Mucosa of stomach (tissue), 1 donor: Measurements from ENCODE around the gene ENTR1.
"Not testable (repeated sequence)": the region's sequence is repeated elsewhere in the genome, so short reads cannot be mapped to it uniquely, and the experiment has no call there.

Source experiments
- H3K27me3 ChIP-seq: one replicate; pipeline ENCODE4 v1.7.0; 2013; ENCODE audit warnings: mild to moderate bottlenecking, low read length; ENCODE audit not compliant: control insufficient read depth, insufficient read depth
- H3K36me3 ChIP-seq: one replicate; pipeline ENCODE4 v1.7.0; 2013; ENCODE audit warnings: low read length; ENCODE audit not compliant: control insufficient read depth, insufficient read depth
- H3K4me1 ChIP-seq: one replicate; pipeline ENCODE4 v1.7.0; 2013; ENCODE audit warnings: mild to moderate bottlenecking, low read length; ENCODE audit not compliant: control insufficient read depth, insufficient read depth
- H3K4me3 ChIP-seq: one replicate; pipeline ENCODE4 v1.7.0; 2013; ENCODE audit warnings: low read length
- H3K9ac ChIP-seq: one replicate; pipeline ENCODE4 v1.7.0; 2013; ENCODE audit warnings: mild to moderate bottlenecking, low read length, moderate library complexity
- H3K9me3 ChIP-seq: one replicate; pipeline ENCODE4 v1.7.0; 2013; ENCODE audit warnings: mild to moderate bottlenecking, low read length, moderate library complexity; ENCODE audit not compliant: control insufficient read depth
- donor health status: Pancreatic carcinoma.

ENTR1 gene

DNA sequence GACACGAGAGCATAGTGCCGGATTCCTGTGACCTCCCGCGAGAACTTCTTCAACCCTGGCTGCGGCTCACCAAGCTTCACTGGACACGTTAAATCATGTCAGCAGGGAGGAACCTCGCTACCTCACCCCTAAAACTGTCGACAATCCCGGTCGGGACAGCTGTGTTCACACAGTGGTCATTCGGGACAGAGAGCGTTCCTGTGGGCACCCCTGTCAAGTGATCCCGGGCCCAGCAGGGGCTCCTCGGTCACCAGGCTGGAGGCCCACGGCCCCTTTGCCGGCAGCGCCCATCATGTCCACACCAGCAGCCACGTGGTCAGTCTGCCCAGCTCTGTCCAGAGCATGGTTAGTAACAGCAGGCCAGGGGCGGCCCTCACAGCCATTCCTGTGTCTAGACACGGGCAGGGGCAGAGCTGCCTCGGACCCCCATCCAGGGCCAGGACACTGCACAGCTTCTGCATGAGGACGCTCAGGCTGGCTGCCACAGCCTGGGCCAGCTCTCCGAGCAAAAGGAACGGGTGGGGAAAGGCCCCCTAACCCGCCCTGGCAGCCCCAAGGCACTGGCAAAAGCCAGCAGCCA lies 25.7 kb upstream of the ENTR1 start:
- H3K4me1 ChIP-seq, result peaks cover 28% of the 10 kb centered on the region
- H3K4me3 ChIP-seq, result no peak overlapping the region
- no peaks in the 10 kb centered on the region for H3K9me3 ChIP-seq
- H3K36me3 ChIP-seq, result peaks cover 6% of the 10 kb centered on the region
- H3K9ac ChIP-seq, result no peak overlapping the region
- no peaks in the 10 kb centered on the region for H3K27me3 ChIP-seq

- Histone ChIP-seq H3K36me3 (no peaks in the 10 kb centered on the region), H3K27me3 (no peaks in the 10 kb centered on the region), H3K9me3 (no peaks in the 10 kb centered on the region), H3K4me1 (peaks cover 22% of the 10 kb centered on the region), H3K4me3 (no peak overlapping the region), H3K9ac (no peak overlapping the region)
Observed at GRCh38 chr9:136434580-136435169, 24.3 kb upstream of the ENTR1 start.

DNA sequence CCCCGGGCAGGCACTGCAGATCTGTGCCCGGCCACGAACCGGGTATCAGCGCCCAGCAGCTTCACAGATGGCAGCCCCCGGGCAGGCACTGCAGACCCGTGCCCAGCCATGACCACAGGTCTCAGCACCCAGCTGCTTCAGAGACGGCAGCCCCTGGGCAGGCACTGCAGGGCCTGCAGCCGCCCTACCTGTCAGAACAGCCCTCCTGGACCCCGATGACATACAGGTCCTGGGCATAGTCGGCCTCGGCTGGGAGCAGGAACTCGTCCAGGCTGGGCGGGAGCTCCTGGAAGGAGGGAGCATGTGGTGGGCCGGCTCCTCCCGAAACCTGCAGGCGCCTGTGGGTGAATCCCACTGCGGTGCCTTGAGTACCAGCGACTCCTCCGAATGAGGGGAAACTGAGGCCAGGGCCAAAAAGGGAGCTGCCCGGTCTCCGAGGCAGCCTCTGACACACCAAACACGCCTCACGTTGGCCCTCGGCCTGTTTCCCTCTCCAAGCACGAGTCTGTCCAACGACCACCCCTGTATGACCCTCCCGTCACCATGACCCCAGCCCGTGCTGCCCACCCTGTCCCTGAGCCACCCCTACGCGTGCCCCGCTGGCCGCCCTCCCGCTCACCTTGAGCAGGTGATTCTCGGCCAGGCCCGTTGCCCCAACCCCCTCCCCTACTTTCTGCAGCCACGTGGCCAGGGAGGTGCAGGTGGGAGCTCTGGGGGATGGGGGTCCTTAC lies 23.6 kb upstream of the ENTR1 start:
- no peaks in the 10 kb centered on the region for H3K27me3 ChIP-seq
- H3K4me1 ChIP-seq, result peaks cover 21% of the 10 kb centered on the region
- H3K9ac ChIP-seq, result no peak overlapping the region
- no peak overlapping the region for H3K4me3 ChIP-seq
- H3K36me3 ChIP-seq, result no peaks in the 10 kb centered on the region
- no peaks in the 10 kb centered on the region for H3K9me3 ChIP-seq

DNA sequence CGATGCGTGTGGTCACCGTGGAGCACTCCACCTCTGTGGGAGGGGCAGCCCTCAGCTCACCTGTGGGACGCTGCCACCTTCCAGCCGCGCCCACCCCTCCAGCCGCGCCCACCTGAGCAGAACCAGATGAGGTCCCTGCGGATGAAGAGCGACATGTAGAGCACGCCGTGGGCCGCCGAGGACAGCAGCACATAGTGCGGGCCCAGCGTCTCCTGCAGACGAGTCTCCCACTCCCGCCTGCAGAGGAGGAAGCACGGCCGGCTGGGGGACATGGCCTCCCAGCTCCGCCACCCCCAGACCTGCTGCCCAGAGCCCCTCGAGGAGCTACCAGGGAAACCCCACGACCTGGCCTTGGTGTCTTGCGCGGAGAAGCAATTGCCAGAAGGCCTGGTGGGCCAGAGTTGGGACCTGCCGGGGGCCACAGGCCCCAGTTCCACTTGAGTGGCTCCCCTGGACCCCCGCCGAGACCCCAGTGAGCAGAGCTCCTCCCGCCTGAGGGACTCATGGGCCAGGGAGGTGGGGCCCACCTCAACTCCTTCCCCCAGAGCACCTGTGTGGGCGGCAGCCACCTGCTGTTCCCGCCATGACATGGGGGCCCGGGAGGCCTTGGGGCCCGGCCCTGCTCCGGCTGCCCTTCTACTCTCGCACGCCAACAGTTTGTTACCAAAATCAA lies 22.8 kb upstream of the ENTR1 start:
- Histone ChIP-seq H3K4me3 (no peak overlapping the region), H3K27me3 (no peaks in the 10 kb centered on the region), H3K9ac (no peak overlapping the region), H3K36me3 (no peaks in the 10 kb centered on the region), H3K4me1 (peaks cover 13% of the 10 kb centered on the region), H3K9me3 (no peaks in the 10 kb centered on the region)

GRCh38 chr9:136432591-136432990 lies 22.2 kb upstream of the ENTR1 start:
- H3K9me3 ChIP-seq, result no peaks in the 10 kb centered on the region
- no peak overlapping the region for H3K4me3 ChIP-seq
- no peaks in the 10 kb centered on the region for H3K36me3 ChIP-seq
- H3K4me1 ChIP-seq, result peaks cover 7% of the 10 kb centered on the region
- no peaks in the 10 kb centered on the region for H3K27me3 ChIP-seq
- H3K9ac ChIP-seq, result no peak overlapping the region

GRCh38 chr9:136431782-136432350 lies 21.5 kb upstream of the ENTR1 start:
- Histone ChIP-seq H3K9ac (no peak overlapping the region), H3K36me3 (no peaks in the 10 kb centered on the region), H3K4me1 (no peaks in the 10 kb centered on the region), H3K9me3 (no peaks in the 10 kb centered on the region), H3K27me3 (no peaks in the 10 kb centered on the region), H3K4me3 (no peak overlapping the region)

- Histone ChIP-seq H3K9ac (no peak overlapping the region), H3K9me3 (no peaks in the 10 kb centered on the region), H3K4me1 (no peaks in the 10 kb centered on the region), H3K4me3 (no peak overlapping the region), H3K36me3 (no peaks in the 10 kb centered on the region), H3K27me3 (no peaks in the 10 kb centered on the region)
Observed at GRCh38 chr9:136430588-136431234, 20.3 kb upstream of the ENTR1 start.

DNA sequence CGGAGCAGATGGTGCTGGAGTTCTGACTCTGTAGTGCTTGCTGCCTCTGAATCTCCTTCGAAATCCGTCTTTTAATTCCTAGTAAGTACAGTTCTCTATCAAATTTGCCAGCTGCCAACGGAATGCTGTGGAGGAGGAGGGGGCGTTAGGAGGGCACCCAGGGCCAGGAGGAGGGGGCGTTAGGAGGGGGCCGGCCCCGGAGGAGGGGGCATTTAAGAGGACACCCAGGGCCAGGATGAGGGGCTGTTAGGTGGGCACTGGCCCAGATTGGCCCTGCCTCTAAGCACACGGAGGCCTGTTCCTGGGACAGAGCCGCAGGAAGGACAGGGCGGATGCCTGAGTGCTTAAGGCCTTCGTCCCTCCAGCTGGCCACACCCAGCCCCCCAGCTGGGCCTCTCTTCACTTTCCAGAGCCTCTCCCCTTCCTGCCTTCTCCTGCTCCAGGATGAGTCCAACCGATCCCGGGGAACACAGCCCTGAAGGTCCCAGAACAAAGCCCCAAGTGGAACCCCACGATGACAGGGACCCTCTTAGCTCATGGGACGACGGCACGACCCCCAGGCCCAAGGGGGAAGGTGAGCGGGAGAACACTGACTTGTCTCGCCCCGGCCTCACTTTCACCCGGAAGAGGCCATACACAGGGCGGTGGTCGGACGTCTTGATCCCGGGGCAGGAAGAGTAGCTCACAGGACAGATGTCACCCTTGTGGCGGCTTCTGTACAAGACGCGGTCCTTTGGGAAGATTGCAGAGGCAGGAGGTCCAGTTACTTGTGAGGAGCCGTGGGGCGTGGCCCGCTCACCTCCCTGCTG lies 19.5 kb upstream of the ENTR1 start:
- H3K4me1 ChIP-seq, result no peaks in the 10 kb centered on the region
- no peaks in the 10 kb centered on the region for H3K9me3 ChIP-seq
- no peaks in the 10 kb centered on the region for H3K36me3 ChIP-seq
- no peak overlapping the region for H3K9ac ChIP-seq
- no peak overlapping the region for H3K4me3 ChIP-seq
- H3K27me3 ChIP-seq, result no peaks in the 10 kb centered on the region

- H3K9ac ChIP-seq, result no peak overlapping the region
- H3K4me3 ChIP-seq, result no peak overlapping the region
- H3K27me3 ChIP-seq, result no peaks in the 10 kb centered on the region
- H3K4me1 ChIP-seq, result no peaks in the 10 kb centered on the region
- no peaks in the 10 kb centered on the region for H3K9me3 ChIP-seq
- H3K36me3 ChIP-seq, result no peaks in the 10 kb centered on the region
Observed at GRCh38 chr9:136429075-136429628, 18.7 kb upstream of the ENTR1 start.

DNA sequence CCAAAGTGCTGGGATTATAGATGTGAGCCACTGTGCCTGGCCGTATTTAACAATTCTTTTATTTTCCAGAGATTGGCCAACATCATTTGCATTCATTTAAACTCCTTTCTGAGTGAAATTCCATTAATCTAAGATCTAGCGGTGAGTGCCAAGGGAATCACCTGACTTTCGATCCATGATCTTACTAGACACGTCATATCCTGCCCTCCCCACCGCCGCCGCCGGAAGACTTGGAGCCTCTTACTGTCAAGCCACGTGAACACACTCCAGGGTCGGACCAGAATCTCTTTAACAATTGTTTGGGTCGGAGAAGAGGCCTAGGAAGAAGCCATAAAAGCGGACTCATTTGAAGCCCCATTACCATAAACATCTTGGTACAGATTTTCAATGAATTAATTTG lies 16.4 kb upstream of the ENTR1 start:
- Histone ChIP-seq H3K36me3 (no peaks in the 10 kb centered on the region), H3K4me1 (no peaks in the 10 kb centered on the region), H3K27me3 (no peaks in the 10 kb centered on the region), H3K4me3 (no peak overlapping the region), H3K9me3 (no peaks in the 10 kb centered on the region), H3K9ac (no peak overlapping the region)

- not testable (repeated sequence) for H3K9ac ChIP-seq, H3K4me1 ChIP-seq, H3K36me3 ChIP-seq, H3K27me3 ChIP-seq, H3K9me3 ChIP-seq, H3K4me3 ChIP-seq
Observed at GRCh38 chr9:136425367-136425766, 15.0 kb upstream of the ENTR1 start.
